SK-N-MC (cell line): ENCODE measurements around the gene CDK8.

Experiments used
- EZH2 ChIP-seq: fragments of 200-600 bp; sonication (generic); IDR thresholded peaks from one replicate; pipeline ENCODE4 v1.6.1; 2017; ENCODE audit warnings: antibody characterized with exemption
- FOXP2 ChIP-seq: optimal IDR thresholded peaks from 2 replicates; pipeline ENCODE3; 2011; ENCODE audit warnings: mild to moderate bottlenecking, moderate library complexity; ENCODE audit not compliant: insufficient read depth; ENCODE audit errors: extremely low read length, control extremely low read depth
- POLR2AphosphoS5 ChIP-seq: IDR thresholded peaks from 2 replicates; pipeline ENCODE4 v1.6.1; 2012; ENCODE audit warnings: mild to moderate bottlenecking, low read depth, low read length, borderline replicate concordance

GRCh38 chr13:26401069-26401468 lies 147.1 kb downstream of the CDK8 start:
- no peak for TF ChIP-seq EZH2
- TF ChIP-seq POLR2AphosphoS5, result no peak
- TF ChIP-seq FOXP2, result no peak
